ENCODE measurements around the gene CYP4V2.
"Not testable (repeated sequence)": the region's sequence is repeated elsewhere in the genome, so short reads cannot be mapped to it uniquely, and the experiment has no call there.

The CYP4V2 gene

DNA sequence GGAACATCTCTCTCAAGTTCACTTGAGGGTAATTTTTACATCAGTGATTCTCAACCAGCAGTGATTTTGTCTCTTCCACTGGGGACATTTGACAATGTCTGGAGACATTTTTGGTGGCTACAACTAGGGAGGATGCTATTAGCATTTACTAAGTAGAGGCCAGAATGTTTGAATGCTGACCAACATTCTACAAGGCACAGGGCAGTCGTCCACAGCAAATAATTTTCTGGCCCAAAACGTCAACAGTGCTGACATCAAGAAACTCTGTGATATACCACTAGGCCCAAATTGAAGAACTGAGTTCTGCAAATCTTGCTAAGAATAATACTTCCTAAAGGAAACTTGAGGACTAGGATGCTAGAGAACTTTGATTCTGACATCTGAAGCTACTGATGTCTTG, 43.0 kb downstream of the CYP4V2 start:
- DNase-seq (ENCODE audit: low spot score), result no peak

DNA sequence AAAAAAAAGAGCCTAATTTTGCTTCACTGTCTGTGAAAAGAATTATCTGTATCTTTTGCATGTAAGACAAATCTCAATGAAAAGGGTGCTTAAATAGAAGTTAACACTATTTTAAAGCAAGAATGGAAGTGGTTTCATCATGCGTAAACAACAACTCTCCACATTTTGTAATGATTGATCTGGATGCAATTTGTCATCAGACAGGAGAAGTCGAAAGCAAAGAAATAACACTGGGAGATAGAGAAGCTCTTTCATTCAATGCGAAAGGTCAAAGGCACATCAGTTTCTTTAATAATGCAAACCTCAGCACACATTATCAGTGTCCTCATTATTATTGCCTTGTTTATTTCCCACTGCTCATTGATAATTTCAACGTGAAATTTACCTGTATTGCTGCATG, 44.8 kb downstream of the CYP4V2 start:
- no peak for DNase-seq (ENCODE audit: low spot score)

GRCh38 chr4:186240452-186240847, 49.1 kb downstream of the CYP4V2 start:
- no peak for DNase-seq (ENCODE audit: low spot score)

DNA sequence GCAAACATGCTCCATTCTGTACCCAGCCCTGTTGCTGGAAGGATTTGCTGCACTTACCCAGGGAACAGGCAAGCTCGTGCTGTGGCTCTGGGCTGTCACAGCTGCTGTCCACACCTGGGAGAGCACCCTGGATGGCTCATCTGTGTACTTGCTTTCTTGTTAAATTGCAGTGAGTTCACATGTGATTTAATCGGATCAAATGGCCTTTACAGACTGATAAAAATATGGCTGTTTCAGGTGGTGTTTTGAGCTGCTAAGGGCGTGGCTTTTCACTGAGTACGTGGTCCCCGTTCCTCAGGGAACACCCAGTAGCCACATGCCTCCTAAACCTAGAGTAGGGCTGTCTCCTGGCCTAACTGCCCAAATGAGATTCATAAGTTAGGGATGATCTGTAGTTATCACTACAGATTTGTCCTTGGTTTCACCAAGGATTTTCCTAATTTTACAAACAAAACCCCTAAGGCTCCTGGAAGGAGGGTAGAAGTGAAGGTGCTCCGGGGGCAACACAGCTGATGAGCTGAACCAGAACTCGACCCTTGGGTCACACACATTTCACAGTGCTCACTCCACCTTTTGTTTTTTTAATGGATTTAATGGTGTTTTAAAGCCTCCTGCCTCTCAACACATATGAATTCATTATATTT, 49.6 kb downstream of the CYP4V2 start:
- DNase-seq (ENCODE audit: low spot score), result no peak

GRCh38 chr4:186241616-186242015, 50.2 kb downstream of the CYP4V2 start:
- no peak for DNase-seq (ENCODE audit: low spot score)

DNA sequence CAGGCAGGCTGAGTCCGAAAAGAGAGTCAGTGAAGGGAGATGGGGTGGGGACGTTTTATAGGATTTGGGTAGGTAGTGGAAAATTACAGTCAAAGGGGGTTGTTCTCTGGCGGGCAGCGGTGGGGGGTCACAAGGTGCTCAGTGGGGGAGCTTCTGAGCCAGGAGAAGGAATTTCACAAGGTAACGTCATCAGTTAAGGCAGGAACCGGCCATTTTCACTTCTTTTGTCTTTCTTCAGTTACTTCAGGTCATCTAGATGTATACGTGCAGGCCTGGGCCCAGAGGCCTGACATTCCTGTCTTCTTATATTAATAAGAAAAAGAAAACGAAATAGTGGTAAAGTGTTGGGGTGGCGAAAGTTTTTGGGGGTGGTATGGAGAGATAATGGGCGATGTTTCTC, 50.7 kb downstream of the CYP4V2 start:
- DNase-seq (ENCODE audit: low spot score), result not testable (repeated sequence)

GRCh38 chr4:186243331-186243730, 52.0 kb downstream of the CYP4V2 start:
- DNase-seq (ENCODE audit: low spot score), result no peak

GRCh38 chr4:186244835-186245234, 53.5 kb downstream of the CYP4V2 start:
- no peak for DNase-seq (ENCODE audit: low spot score)

DNA sequence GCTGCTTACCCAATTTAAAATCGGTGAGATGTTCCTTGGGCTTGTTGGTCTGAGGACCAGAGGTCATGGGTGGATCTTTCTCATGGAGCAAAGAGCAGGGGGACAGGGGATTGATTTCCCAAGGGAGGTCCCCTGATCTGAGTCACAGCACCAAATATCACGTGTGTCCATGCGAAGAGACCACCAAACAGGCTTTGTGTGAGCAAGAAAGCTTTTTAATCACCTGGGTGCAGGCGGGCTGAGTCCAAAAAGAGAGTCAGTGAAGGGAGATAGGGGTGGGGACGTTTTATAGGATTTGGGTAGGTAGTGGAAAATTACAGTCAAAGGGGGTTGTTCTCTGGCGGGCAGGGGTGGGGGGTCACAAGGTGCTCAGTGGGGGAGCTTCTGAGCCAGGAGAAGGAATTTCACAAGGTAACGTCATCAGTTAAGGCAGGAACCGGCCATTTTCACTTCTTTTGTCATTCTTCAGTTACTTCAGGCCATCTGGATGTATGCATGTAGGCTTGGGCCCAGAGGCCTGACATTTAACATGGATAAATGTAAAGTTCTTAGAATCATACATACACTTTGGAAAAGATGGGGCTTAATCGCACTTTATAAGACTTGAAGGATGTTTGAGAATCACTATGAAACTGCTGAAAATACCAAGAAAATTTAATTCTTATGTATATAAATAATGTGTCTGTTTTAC, 55.8 kb downstream of the CYP4V2 start:
- DNase-seq (ENCODE audit: low spot score), result not testable (repeated sequence)

DNA sequence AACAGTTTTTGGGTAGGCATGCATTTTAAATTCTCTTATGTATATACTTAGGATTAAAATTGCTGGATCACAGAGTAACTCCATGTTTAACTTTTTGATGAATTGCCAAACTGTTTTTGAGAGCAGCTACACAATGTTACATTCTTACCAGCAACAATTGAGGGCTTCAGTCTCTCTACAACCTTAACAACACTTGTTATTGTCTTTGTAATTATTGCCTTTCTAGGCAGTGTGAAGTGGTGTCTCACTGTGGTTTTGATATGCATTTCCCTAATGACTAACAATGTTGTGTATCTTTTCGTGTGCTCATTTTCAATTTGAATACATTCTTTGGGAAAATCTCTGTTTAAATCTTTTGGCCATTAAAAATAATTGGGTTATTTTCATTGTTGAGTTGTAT, 57.3 kb downstream of the CYP4V2 start:
- no peak for DNase-seq (ENCODE audit: low spot score)

- DNase-seq (ENCODE audit: low spot score), result no peak
These were observed 58.7 kb downstream of the CYP4V2 start for GRCh38 chr4:186249785-186250754.

DNA sequence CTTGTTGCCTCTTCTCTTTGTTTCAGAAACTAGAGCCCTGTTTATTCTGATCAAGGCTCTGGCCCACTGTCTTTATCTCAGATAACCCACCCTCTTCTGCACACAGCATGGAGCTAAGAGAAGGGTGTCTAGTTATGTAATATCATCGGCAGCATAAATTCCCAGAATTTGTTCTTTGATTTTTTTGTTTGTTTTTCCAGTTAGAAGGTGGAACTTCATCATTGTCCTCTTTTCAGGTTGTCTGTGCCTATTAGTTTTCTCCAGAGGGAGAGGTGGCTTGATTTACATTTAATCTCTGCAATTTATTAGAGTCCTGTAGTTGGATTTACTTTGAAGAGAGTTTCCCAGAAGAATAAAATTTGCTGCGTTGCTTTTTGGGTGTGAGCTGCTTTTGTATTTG, 59.4 kb downstream of the CYP4V2 start:
- DNase-seq (ENCODE audit: low spot score), result no peak

DNA sequence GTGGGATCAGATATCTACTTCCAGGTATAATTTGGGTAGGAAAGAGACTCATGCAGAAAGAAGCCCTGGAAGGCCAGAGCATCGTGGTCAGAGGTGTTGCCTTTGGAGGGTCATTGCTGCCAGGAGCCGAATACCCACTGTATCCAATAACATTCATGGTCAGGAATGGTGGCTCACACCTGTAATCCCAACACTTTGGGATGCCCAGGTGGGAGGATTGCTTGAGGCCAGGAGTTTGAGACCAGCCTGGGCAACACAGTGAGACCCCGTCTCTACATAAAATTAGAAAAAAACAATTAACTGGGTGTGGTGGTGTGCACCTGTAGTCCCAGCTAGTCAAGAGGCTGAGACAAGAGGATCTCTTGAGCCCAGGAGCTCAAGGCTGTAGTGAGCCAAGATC, 63.8 kb downstream of the CYP4V2 start:
- DNase-seq (ENCODE audit: low spot score), result no peak

GRCh38 chr4:186258216-186258811, 66.9 kb downstream of the CYP4V2 start:
- no peak for DNase-seq (ENCODE audit: low spot score)

DNA sequence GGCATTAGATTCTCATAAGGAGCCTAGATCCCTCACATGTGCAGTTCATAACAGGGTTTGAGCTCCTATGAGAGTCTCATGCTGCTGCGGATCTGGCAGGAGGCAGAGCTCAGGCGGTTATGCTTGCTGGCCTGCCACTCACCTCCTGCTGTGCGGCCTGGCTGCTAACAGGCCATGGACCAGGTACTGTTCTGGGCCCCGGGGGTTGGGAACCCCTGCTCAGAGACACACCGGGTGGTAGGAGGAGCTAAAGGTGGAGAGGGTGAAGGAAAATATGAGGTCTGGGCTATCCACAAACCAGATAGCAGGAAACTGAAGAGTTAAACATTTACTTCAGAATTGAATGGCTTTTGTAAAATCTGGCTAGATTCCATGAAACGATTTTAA, 68.7 kb downstream of the CYP4V2 start:
- DNase-seq (ENCODE audit: low spot score), result no peak

Measured in LoVo (cell line).